Endodermal cell (in vitro differentiated cells): Measurements from ENCODE around the gene CTR9. TPM values are rescaled to one million over a fixed set of nuclear protein-coding genes. Genes with fewer than 3 reads are reported as not detected.

ENCODE experiments used
- DNase-seq: peaks from one replicate; pipeline ENCODE4 v3.0.0-alpha.2; 2017
- H3K27ac ChIP-seq: 2 replicates; pipeline ENCODE4 v1.5.1; 2013; ENCODE audit warnings: mild to moderate bottlenecking, low read depth, low read length, moderate library complexity
- H3K27me3 ChIP-seq: 2 replicates; pipeline ENCODE4 v1.6.1; 2013; ENCODE audit warnings: mild to moderate bottlenecking, low read length, moderate library complexity; ENCODE audit not compliant: insufficient read depth, control insufficient read depth, poor library complexity, severe bottlenecking
- H3K36me3 ChIP-seq: 2 replicates; pipeline ENCODE4 v1.7.0; 2013; ENCODE audit warnings: mild to moderate bottlenecking, low read length, moderate library complexity; ENCODE audit not compliant: control insufficient read depth, insufficient read depth
- H3K4me1 ChIP-seq: one replicate; pipeline ENCODE4 v1.7.0; 2013; ENCODE audit warnings: low read length; ENCODE audit not compliant: control insufficient read depth, insufficient read depth
- H3K4me3 ChIP-seq: 2 replicates; pipeline ENCODE4 v1.5.1; 2013; ENCODE audit warnings: mild to moderate bottlenecking, low read length, moderate library complexity
- H3K9ac ChIP-seq: 2 replicates; pipeline ENCODE4 v1.6.1; 2013; ENCODE audit warnings: mild to moderate bottlenecking, low read length, moderate library complexity; ENCODE audit not compliant: poor library complexity, severe bottlenecking; ENCODE audit errors: extremely low read depth
- H3K9me3 ChIP-seq: 2 replicates; pipeline ENCODE4 v1.6.1; 2013; ENCODE audit warnings: mild to moderate bottlenecking, low read length, moderate library complexity; ENCODE audit not compliant: control insufficient read depth
- H3K27ac Mint-ChIP-seq: 2 replicates; pipeline ENCODE4 v1.8.0; 2020; ENCODE audit warnings: mixed read lengths
- H3K27me3 Mint-ChIP-seq: 2 replicates; pipeline ENCODE4 v1.8.0; 2021; ENCODE audit warnings: mild to moderate bottlenecking, mixed read lengths; ENCODE audit not compliant: insufficient read depth
- H3K36me3 Mint-ChIP-seq: 2 replicates; pipeline ENCODE4 v1.8.0; 2020; ENCODE audit warnings: low read depth, mixed read lengths
- H3K4me1 Mint-ChIP-seq: 2 replicates; pipeline ENCODE4 v1.8.0; 2020; ENCODE audit warnings: mixed read lengths
- H3K4me3 Mint-ChIP-seq: 2 replicates; pipeline ENCODE4 v1.8.0; 2020; ENCODE audit warnings: mild to moderate bottlenecking, moderate library complexity, mixed read lengths
- H3K9me3 Mint-ChIP-seq: 2 replicates; pipeline ENCODE4 v1.8.0; 2020; ENCODE audit warnings: mild to moderate bottlenecking, mixed read lengths
- CTCF ChIP-seq: fragments of 200-600 bp; sonication (generic); conservative IDR thresholded peaks from 2 replicates; pipeline ENCODE4 v1.5.0; 2021; ENCODE audit warnings: antibody characterized with exemption, mild to moderate bottlenecking
- WGBS, 2 experiments: methylation state at CpG; one replicate each; pipeline versions ENCODE4 v1.1.5 to v1.1.7; 2013; ENCODE audit warnings: missing lambda C conversion rate in 2 of 2, mixed read lengths in 1 of 2; ENCODE audit not compliant: insufficient coverage in 1 of 2, insufficient read length in 1 of 2; 5-methylcytosine and 5-hydroxymethylcytosine counted together
- total RNA-seq, 2 donors: library from RNA; stranded (reverse); fragmentation: NEBNext Ultra II Directional in 1 of 2; extraction: Animal tissue kit (Norgen Biotek cat#: 25700) in 1 of 2; gene quantifications; 2 replicates in 1 of 2; 3 replicates in 1 of 2; pipeline ENCODE4 v1.2.1, GENCODE V29; 2021

Gene CTR9
- total RNA-seq, 2 donors from 2014 or later = 32.7 to 37.5 TPM

DNA sequence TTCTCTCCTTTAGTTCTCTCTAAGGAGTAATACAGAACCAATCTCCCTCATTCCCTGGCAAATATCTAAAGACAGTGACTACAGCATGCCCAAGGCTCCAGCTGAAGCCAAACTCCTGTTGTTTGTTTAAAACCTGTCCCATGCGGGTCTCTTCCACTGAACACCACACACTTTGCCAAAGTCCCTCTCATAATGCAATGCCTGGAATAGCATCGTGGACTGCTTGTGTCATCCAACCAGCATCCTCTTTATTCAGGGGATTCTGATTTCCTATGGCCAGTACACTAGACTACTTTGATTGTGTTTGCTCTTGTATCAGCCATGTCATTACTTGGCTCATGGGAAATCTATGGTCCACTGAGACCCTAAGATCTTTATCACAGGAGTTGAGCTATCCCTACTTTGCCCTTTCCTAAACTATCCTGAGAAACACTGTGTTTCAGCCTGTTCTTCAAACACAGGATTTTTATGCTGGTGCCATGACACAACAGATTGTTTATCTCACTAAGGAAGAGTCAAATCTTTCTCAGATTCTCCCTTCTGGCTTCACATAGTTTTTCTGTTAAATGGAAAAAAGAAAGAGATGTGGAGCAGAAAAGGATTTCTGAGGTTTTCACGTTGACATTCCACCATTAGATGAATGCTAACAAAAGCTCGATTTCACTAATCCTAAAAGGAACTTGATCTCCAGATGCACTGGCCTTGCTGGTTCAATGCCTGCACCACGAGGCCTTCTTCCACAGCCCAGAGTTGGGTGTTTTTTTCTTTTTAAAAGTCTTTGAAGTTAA is 41.6 kb upstream of the CTR9 start:
- no peak overlapping the region for H3K9ac ChIP-seq
- H3K36me3 ChIP-seq = no peaks in the 10 kb centered on the region
- 89 to 97% methylated on average over 3 to 5 of the region's 5 CpGs for WGBS, 2 experiments
- H3K4me1 ChIP-seq = no peaks in the 10 kb centered on the region
- Mint-ChIP-seq H3K9me3 (no peaks in the 10 kb centered on the region), H3K27me3 (no peaks in the 10 kb centered on the region), H3K27ac (no peak overlapping the region), H3K4me1 (no peaks in the 10 kb centered on the region), H3K36me3 (no peaks in the 10 kb centered on the region), H3K4me3 (no peak overlapping the region)
- H3K9me3 ChIP-seq = no peaks in the 10 kb centered on the region
- H3K27me3 ChIP-seq = no peaks in the 10 kb centered on the region
- no peak overlapping the region for H3K27ac ChIP-seq
- TF ChIP-seq CTCF = no peak
- no peak for DNase-seq
- H3K4me3 ChIP-seq = no peak overlapping the region

GRCh38 chr11:10715571-10715970 is 35.5 kb upstream of the CTR9 start:
- Histone ChIP-seq H3K27me3 (no peaks in the 10 kb centered on the region), H3K4me1 (no peaks in the 10 kb centered on the region), H3K4me3 (no peak overlapping the region), H3K36me3 (no peaks in the 10 kb centered on the region), H3K27ac (no peak overlapping the region), H3K9me3 (no peaks in the 10 kb centered on the region), H3K9ac (no peak overlapping the region)
- Mint-ChIP-seq H3K9me3 (no peaks in the 10 kb centered on the region), H3K4me3 (no peak overlapping the region), H3K4me1 (no peaks in the 10 kb centered on the region), H3K36me3 (no peaks in the 10 kb centered on the region), H3K27ac (no peak overlapping the region), H3K27me3 (no peaks in the 10 kb centered on the region)
- TF ChIP-seq CTCF = no peak
- no peak for DNase-seq
- WGBS, 2 experiments = 63 to 71% methylated on average over 4 of the region's 4 CpGs

DNA sequence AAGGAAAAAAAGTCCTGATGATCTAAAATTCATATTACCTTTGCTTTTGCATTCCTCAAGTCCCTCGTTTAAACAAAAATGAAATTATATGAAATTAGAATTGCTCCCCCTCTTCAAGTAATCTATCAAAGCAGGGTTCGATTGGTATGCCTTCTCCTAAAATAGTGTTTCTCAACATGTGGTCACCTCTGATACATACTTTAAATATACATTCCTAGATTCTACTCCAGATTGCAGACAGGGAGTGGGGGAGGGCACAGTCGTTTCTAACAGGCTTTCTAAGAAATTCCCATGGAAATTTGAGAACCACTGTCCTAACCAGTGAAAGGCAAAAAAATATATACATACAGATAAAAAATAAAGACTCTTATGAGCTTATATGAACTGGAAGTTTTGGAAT is 34.9 kb upstream of the CTR9 start:
- Histone ChIP-seq H3K27ac (no peak overlapping the region), H3K9me3 (no peaks in the 10 kb centered on the region), H3K4me1 (no peaks in the 10 kb centered on the region), H3K27me3 (no peaks in the 10 kb centered on the region), H3K4me3 (no peak overlapping the region), H3K36me3 (no peaks in the 10 kb centered on the region), H3K9ac (no peak overlapping the region)
- H3K36me3 Mint-ChIP-seq = no peaks in the 10 kb centered on the region
- DNase-seq = no peak
- H3K27ac Mint-ChIP-seq = no peak overlapping the region
- no peaks in the 10 kb centered on the region for H3K27me3 Mint-ChIP-seq
- no peak overlapping the region for H3K4me3 Mint-ChIP-seq
- TF ChIP-seq CTCF = no peak
- WGBS, 2 experiments = 93% methylated on average over 3 of the region's 3 CpGs; no CpG with 5 or more reads in 1 of the 2 experiments
- H3K9me3 Mint-ChIP-seq = no peaks in the 10 kb centered on the region
- H3K4me1 Mint-ChIP-seq = no peaks in the 10 kb centered on the region
